Keratinocyte (primary cell): ENCODE data around the gene RPRD1B. TPM values are rescaled to one million over a fixed set of nuclear protein-coding genes. Genes with fewer than 3 reads are reported as not detected.

Source experiments
- DNase-seq: peaks from one replicate; pipeline ENCODE4 v3.0.0-alpha.2; 2011; ENCODE audit warnings: low read depth, missing footprints, low spot score
- FAIRE-seq: peaks from 2 replicates; lab custom pipeline; 2011; peaks lifted over from hg19 to GRCh38; lab: Jason Lieb, UNC
- H2AFZ ChIP-seq: 2 replicates; pipeline ENCODE4 v1.6.0; 2012; ENCODE audit warnings: low read length, control low read depth, inconsistent platforms; ENCODE audit not compliant: control insufficient read depth
- H3K27ac ChIP-seq: 2 replicates; pipeline ENCODE4 v1.5.1; 2011; ENCODE audit warnings: low read length; ENCODE audit not compliant: control insufficient read depth, insufficient read depth
- H3K27me3 ChIP-seq: 3 replicates; pipeline ENCODE4 v1.6.0; 2011; ENCODE audit warnings: low read length; ENCODE audit not compliant: control insufficient read depth, insufficient read depth; ENCODE audit errors: extremely low read depth
- H3K36me3 ChIP-seq, 2 experiments: 2 replicates in 1 of 2; 3 replicates in 1 of 2; pipeline ENCODE4 v1.5.1; 2011; ENCODE audit warnings: low read length in 2 of 2, mild to moderate bottlenecking in 1 of 2; ENCODE audit not compliant: control insufficient read depth in 2 of 2, insufficient read depth in 2 of 2; ENCODE audit errors: extremely low read depth in 1 of 2
- H3K4me1 ChIP-seq: 3 replicates; pipeline ENCODE4 v1.5.1; 2011; ENCODE audit warnings: low read length; ENCODE audit not compliant: control insufficient read depth, insufficient read depth; ENCODE audit errors: extremely low read depth
- H3K4me2 ChIP-seq: 3 replicates; pipeline ENCODE4 v1.6.0; 2011; ENCODE audit warnings: low read depth, low read length; ENCODE audit not compliant: control insufficient read depth, insufficient read depth; ENCODE audit errors: extremely low read depth
- H3K4me3 ChIP-seq, 3 experiments: fragments of 200-600 bp in 1 of 3; sonication (generic) in 1 of 3; 2 replicates in 2 of 3; 3 replicates in 1 of 3; pipeline ENCODE4 v1.5.1; 2011 to 2016; ENCODE audit warnings: low read length in 3 of 3, mild to moderate bottlenecking in 3 of 3, control low read depth in 2 of 3, inconsistent platforms in 1 of 3, low read depth in 1 of 3, mixed read lengths in 1 of 3, mixed run types in 1 of 3, moderate library complexity in 1 of 3; ENCODE audit not compliant: control insufficient read depth in 2 of 3, insufficient read depth in 2 of 3; ENCODE audit errors: extremely low read depth in 1 of 3
- H3K79me2 ChIP-seq: 2 replicates; pipeline ENCODE4 v1.6.0; 2012; ENCODE audit warnings: low read length; ENCODE audit not compliant: control insufficient read depth, insufficient read depth
- H3K9ac ChIP-seq: 3 replicates; pipeline ENCODE4 v1.6.0; 2011; ENCODE audit warnings: low read length; ENCODE audit not compliant: control insufficient read depth, insufficient read depth; ENCODE audit errors: extremely low read depth
- H3K9me1 ChIP-seq: 3 replicates; pipeline ENCODE4 v1.6.0; 2011; ENCODE audit warnings: low read length; ENCODE audit not compliant: control insufficient read depth, insufficient read depth; ENCODE audit errors: extremely low read depth
- H3K9me3 ChIP-seq: 2 replicates; pipeline ENCODE4 v1.5.1; 2012; ENCODE audit warnings: low read depth, low read length; ENCODE audit not compliant: control insufficient read depth
- H4K20me1 ChIP-seq: 3 replicates; pipeline ENCODE4 v1.6.0; 2011; ENCODE audit warnings: low read length; ENCODE audit not compliant: control insufficient read depth, insufficient read depth; ENCODE audit errors: extremely low read depth
- dilution Hi-C: fragments of 300-500 bp; cut with MboI; formaldehyde crosslinking; loops from one replicate; pipeline ENCODE4 v1.7.0; 2020; ENCODE audit warnings: low sequenced_read_pairs; ENCODE audit not compliant: extremely low pct_ligation_motif_present
- polyA plus RNA-seq, 5 experiments: library from polyadenylated mRNA; depleted of rRNA in 3 of 5; stranded (reverse) in 3 of 5; stranded (forward) in 1 of 5; unstranded in 1 of 5; fragments of >200 nt; gene quantifications; 1 replicate in 1 of 5; 2 replicates in 3 of 5; 3 replicates in 1 of 5; pipeline versions ENCODE4 v1.2.1 to v1.2.3, GENCODE V29; 2011 to 2012; ENCODE audit warnings: missing spikeins in 2 of 5, low read depth in 1 of 5, low replicate concordance in 1 of 5
- TF ChIP-seq, protein P1 (sequence below), 3 experiments: IDR thresholded peaks in 1 of 3; conservative IDR thresholded peaks in 1 of 3; optimal IDR thresholded peaks in 1 of 3; 2 replicates in 2 of 3; 3 replicates in 1 of 3; pipeline versions ENCODE3 to v1.5.1; 2011; ENCODE audit warnings: low read length in 3 of 3, mild to moderate bottlenecking in 3 of 3, moderate library complexity in 2 of 3, control low read depth in 1 of 3, inconsistent platforms in 1 of 3; ENCODE audit not compliant: insufficient read depth in 2 of 3; ENCODE audit errors: extremely low read depth in 1 of 3

RPRD1B gene
- polyA plus RNA-seq, 1 donor (not counting 4 experiments of a cell fraction or from before 2014, with no cell fraction given): 19.9 TPM

- FAIRE-seq: no peak
- dilution Hi-C loops: no loop called here
- no peaks in the 10 kb centered on the region for H3K27me3 ChIP-seq
- H3K9ac ChIP-seq: no peak overlapping the region
- no peaks in the 10 kb centered on the region for H3K4me1 ChIP-seq
- TF ChIP-seq, protein P1, sequence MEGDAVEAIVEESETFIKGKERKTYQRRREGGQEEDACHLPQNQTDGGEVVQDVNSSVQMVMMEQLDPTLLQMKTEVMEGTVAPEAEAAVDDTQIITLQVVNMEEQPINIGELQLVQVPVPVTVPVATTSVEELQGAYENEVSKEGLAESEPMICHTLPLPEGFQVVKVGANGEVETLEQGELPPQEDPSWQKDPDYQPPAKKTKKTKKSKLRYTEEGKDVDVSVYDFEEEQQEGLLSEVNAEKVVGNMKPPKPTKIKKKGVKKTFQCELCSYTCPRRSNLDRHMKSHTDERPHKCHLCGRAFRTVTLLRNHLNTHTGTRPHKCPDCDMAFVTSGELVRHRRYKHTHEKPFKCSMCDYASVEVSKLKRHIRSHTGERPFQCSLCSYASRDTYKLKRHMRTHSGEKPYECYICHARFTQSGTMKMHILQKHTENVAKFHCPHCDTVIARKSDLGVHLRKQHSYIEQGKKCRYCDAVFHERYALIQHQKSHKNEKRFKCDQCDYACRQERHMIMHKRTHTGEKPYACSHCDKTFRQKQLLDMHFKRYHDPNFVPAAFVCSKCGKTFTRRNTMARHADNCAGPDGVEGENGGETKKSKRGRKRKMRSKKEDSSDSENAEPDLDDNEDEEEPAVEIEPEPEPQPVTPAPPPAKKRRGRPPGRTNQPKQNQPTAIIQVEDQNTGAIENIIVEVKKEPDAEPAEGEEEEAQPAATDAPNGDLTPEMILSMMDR (optimal IDR thresholded peaks at IDR 0.05 in 1 of 3, IDR thresholded peaks at IDR 0.05 in 1 of 3, conservative IDR thresholded peaks at IDR 0.05 in 1 of 3; ENCODE audit: extremely low read depth in 1 of 3, insufficient read depth in 2 of 3, low read length in 3 of 3): no peak
- H3K4me2 ChIP-seq: no peak overlapping the region
- no peak for DNase-seq
- H3K9me1 ChIP-seq: no peaks in the 10 kb centered on the region
- H4K20me1 ChIP-seq: no peaks in the 10 kb centered on the region
- H3K79me2 ChIP-seq: peaks cover 13% of the 10 kb centered on the region
- peaks cover 24 to 32% of the 10 kb centered on the region in 2 experiments for H3K36me3 ChIP-seq
- no peak overlapping the region for H3K4me3 ChIP-seq
- H2AFZ ChIP-seq: no peak overlapping the region
- no peaks in the 10 kb centered on the region for H3K9me3 ChIP-seq
- H3K27ac ChIP-seq: no peak overlapping the region
Measured at GRCh38 chr20:38059832-38060231, 26.3 kb downstream of the RPRD1B start.

- Histone ChIP-seq H3K79me2 (peaks cover 9% of the 10 kb centered on the region), H2AFZ (no peak overlapping the region), H3K36me3 (peaks cover 24 to 33% of the 10 kb centered on the region in 2 experiments), H4K20me1 (no peaks in the 10 kb centered on the region), H3K27ac (no peak overlapping the region), H3K4me2 (no peak overlapping the region), H3K9ac (no peak overlapping the region), H3K4me3 (no peak overlapping the region), H3K4me1 (no peaks in the 10 kb centered on the region), H3K9me1 (no peaks in the 10 kb centered on the region), H3K27me3 (no peaks in the 10 kb centered on the region), H3K9me3 (no peaks in the 10 kb centered on the region)
- no peak for FAIRE-seq
- no peak for DNase-seq
- TF ChIP-seq, protein P1 (optimal IDR thresholded peaks at IDR 0.05 in 1 of 3, IDR thresholded peaks at IDR 0.05 in 1 of 3, conservative IDR thresholded peaks at IDR 0.05 in 1 of 3; ENCODE audit: extremely low read depth in 1 of 3, insufficient read depth in 2 of 3, low read length in 3 of 3): no peak
- dilution Hi-C loops: no loop called here
Measured at GRCh38 chr20:38060536-38060935, 27.0 kb downstream of the RPRD1B start.
